PC-9 (cell line): Measurements from ENCODE around the gene GALNT13. TPM values are rescaled to one million over a fixed set of nuclear protein-coding genes. Genes with fewer than 3 reads are reported as not detected.

Experiments
- BruUV-seq: library from RNA; stranded (reverse); fragments of 400-500 nt; replicated peaks from 2 replicates; lab custom pipeline; 2021; lab: Mats Ljungman, UMichigan
- CTCF ChIA-PET: fragments of 300-600 bp; sonication (Branson Sonifier 250); formaldehyde crosslinking; loops from one replicate; lab custom pipeline; 2022; ENCODE audit warnings: antibody characterized with exemption; lab: Charles Lee
- POLR2A ChIA-PET: fragments of 300-600 bp; sonication (Branson Sonifier 250); formaldehyde crosslinking; loops from one replicate; lab custom pipeline; 2022; ENCODE audit warnings: antibody characterized with exemption; ENCODE audit not compliant: unreplicated experiment; lab: Charles Lee
- DNase-seq, 2 experiments: peaks; one replicate each; pipeline versions ENCODE4 v3.0.0 to v3.0.0-alpha.2; 2015 to 2022; ENCODE audit warnings: mixed read lengths in 1 of 2
- H2AFZ ChIP-seq: fragments of 200-600 bp; sonication (generic); 2 replicates; pipeline ENCODE4 v1.8.1; 2017; ENCODE audit warnings: antibody characterized with exemption
- H3F3A ChIP-seq: fragments of 200-600 bp; sonication (generic); 2 replicates; pipeline ENCODE4 v1.8.1; 2017; ENCODE audit warnings: antibody characterized with exemption, mild to moderate bottlenecking, low read depth; ENCODE audit not compliant: insufficient read depth
- H3K27ac ChIP-seq: fragments of 200-600 bp; sonication (generic); 2 replicates; pipeline ENCODE4 v1.6.1; 2016; ENCODE audit warnings: mixed run types
- H3K27me3 ChIP-seq: fragments of 200-600 bp; sonication (generic); 2 replicates; pipeline ENCODE4 v1.6.1; 2016; ENCODE audit warnings: low read depth, mixed run types; ENCODE audit not compliant: insufficient read depth
- H3K36me3 ChIP-seq: fragments of 200-600 bp; sonication (generic); 2 replicates; pipeline ENCODE4 v1.6.1; 2016; ENCODE audit warnings: low read depth, mixed run types
- H3K4me1 ChIP-seq: fragments of 200-600 bp; sonication (generic); replicated peaks from 2 replicates; pipeline ENCODE4 v1.6.1; 2016; ENCODE audit warnings: mixed run types; ENCODE audit not compliant: insufficient read depth
- H3K4me2 ChIP-seq: fragments of 200-600 bp; sonication (generic); 2 replicates; pipeline ENCODE4 v1.6.1; 2017; ENCODE audit warnings: mixed run types
- H3K4me3 ChIP-seq: fragments of 200-600 bp; sonication (generic); 2 replicates; pipeline ENCODE4 v1.6.1; 2016; ENCODE audit warnings: mixed run types
- H3K79me2 ChIP-seq: fragments of 200-600 bp; sonication (generic); 2 replicates; pipeline ENCODE4 v1.6.1; 2017; ENCODE audit warnings: low read depth, mixed run types
- H3K9me2 ChIP-seq: fragments of 200-600 bp; sonication (generic); 2 replicates; pipeline ENCODE4 v1.8.1; 2017; ENCODE audit warnings: mild to moderate bottlenecking; ENCODE audit not compliant: insufficient read depth
- H3K9me3 ChIP-seq: fragments of 200-600 bp; sonication (generic); 2 replicates; pipeline ENCODE4 v1.8.1; 2016; ENCODE audit warnings: low read depth; ENCODE audit not compliant: insufficient read depth
- H4K20me1 ChIP-seq: fragments of 200-600 bp; sonication (generic); 2 replicates; pipeline ENCODE4 v1.8.1; 2017; ENCODE audit not compliant: insufficient read depth
- CTCF ChIP-seq: fragments of 200-600 bp; sonication (generic); conservative IDR thresholded peaks from 2 replicates; pipeline ENCODE4 v1.6.1; 2017; ENCODE audit warnings: mixed run types, antibody characterized with exemption, mild to moderate bottlenecking, moderate library complexity
- EZH2 ChIP-seq: fragments of 200-600 bp; sonication (generic); IDR thresholded peaks from 2 replicates; pipeline ENCODE4 v1.8.0; 2017; ENCODE audit warnings: antibody characterized with exemption, low read depth
- intact Hi-C: fragments of 100-400 bp; cut with micrococcal nuclease; formaldehyde crosslinking; loops from one replicate; pipeline ENCODE4 v1.10.0; 2022; ENCODE audit not compliant: unreplicated experiment
- total RNA-seq: library from RNA; stranded (reverse); gene quantifications from 2 replicates; pipeline ENCODE4 v1.2.3, GENCODE V29; 2021

GALNT13 gene
- total RNA-seq, 1 experiment from 2014 or later: 3.6 TPM

- H3K27ac ChIP-seq: no peak overlapping the region
- ChIA-PET CTCF (interaction anchor here (0.6 kb wide), 1 partner anchor 856 kb away, joined by 4 read pairs; no protein-coding TSS in a partner anchor), POLR2A (no interaction called here)
- no peak overlapping the region for H3K4me2 ChIP-seq
- no peaks in the 10 kb centered on the region for H4K20me1 ChIP-seq
- no peaks in the 10 kb centered on the region for H3K36me3 ChIP-seq
- no peaks in the 10 kb centered on the region for H3K27me3 ChIP-seq
- no TSS peak for BruUV-seq
- no peaks in the 10 kb centered on the region for H3K9me3 ChIP-seq
- no peaks in the 10 kb centered on the region for H3K4me1 ChIP-seq
- H3K4me3 ChIP-seq: no peak overlapping the region
- H3K9me2 ChIP-seq: no peaks in the 10 kb centered on the region
- no peak overlapping the region for H2AFZ ChIP-seq
- DNase-seq: no peak
- no peaks in the 10 kb centered on the region for H3F3A ChIP-seq
- intact Hi-C loops: no loop called here
- TF ChIP-seq CTCF (no peak), EZH2 (no peak)
- no peaks in the 10 kb centered on the region for H3K79me2 ChIP-seq
These were observed 583.4 kb downstream of the GALNT13 start for GRCh38 chr2:154455166-154455565.

DNA sequence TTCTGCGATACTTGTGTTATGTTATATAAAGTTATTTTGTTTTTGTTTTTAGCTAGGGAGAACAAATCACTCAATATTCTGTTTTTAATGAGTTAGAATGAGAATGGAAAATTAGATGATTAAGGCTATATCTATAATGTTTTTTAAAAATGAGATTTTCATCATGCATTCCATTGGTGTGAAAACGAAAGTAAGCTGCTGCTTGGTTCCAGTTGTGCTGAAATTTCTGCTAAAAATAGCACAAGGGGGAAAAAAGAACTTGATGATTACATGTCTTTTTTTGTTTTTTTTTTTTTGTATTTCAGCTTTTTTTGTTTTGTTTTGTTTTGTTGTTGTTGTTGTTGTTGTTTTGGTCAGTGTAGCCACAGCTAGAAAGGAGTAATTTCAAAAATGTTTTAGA, 584.1 kb downstream of the GALNT13 start:
- Histone ChIP-seq H3K9me2 (no peaks in the 10 kb centered on the region), H3K4me2 (no peak overlapping the region), H3K4me3 (no peak overlapping the region), H3F3A (no peaks in the 10 kb centered on the region), H3K9me3 (no peaks in the 10 kb centered on the region), H4K20me1 (no peaks in the 10 kb centered on the region), H3K27me3 (no peaks in the 10 kb centered on the region), H2AFZ (no peak overlapping the region), H3K27ac (no peak overlapping the region), H3K36me3 (no peaks in the 10 kb centered on the region), H3K4me1 (no peaks in the 10 kb centered on the region), H3K79me2 (no peaks in the 10 kb centered on the region)
- no peak for DNase-seq
- TF ChIP-seq CTCF (no peak), EZH2 (no peak)
- intact Hi-C loops: no loop called here
- ChIA-PET POLR2A (no interaction called here), CTCF (interaction anchor here (0.6 kb wide), 1 partner anchor 855 kb away, joined by 4 read pairs; no protein-coding TSS in a partner anchor)
- no TSS peak for BruUV-seq

- H3K4me1 ChIP-seq: no peaks in the 10 kb centered on the region
- no peak overlapping the region for H3K4me2 ChIP-seq
- H3K4me3 ChIP-seq: no peak overlapping the region
- H3K9me2 ChIP-seq: no peaks in the 10 kb centered on the region
- H3K79me2 ChIP-seq: no peaks in the 10 kb centered on the region
- H3K27me3 ChIP-seq: no peaks in the 10 kb centered on the region
- no peaks in the 10 kb centered on the region for H4K20me1 ChIP-seq
- H3K9me3 ChIP-seq: no peaks in the 10 kb centered on the region
- intact Hi-C loops: no loop called here
- TF ChIP-seq EZH2 (no peak), CTCF (no peak)
- CTCF ChIA-PET: no interaction called here
- no peak overlapping the region for H2AFZ ChIP-seq
- H3K36me3 ChIP-seq: no peaks in the 10 kb centered on the region
- no TSS peak for BruUV-seq
- no peak for DNase-seq
- POLR2A ChIA-PET: no interaction called here
- H3K27ac ChIP-seq: no peak overlapping the region
- H3F3A ChIP-seq: no peaks in the 10 kb centered on the region
These were observed 585.6 kb downstream of the GALNT13 start for GRCh38 chr2:154457286-154457685.
